GM18508 (cell line): ENCODE results near the gene DAPK1.

ENCODE experiments used
- ATAC-seq: cut with Tn5 transposase; IDR thresholded peaks from one replicate; pipeline ENCODE4 v1.9.1; 2021; ENCODE audit warnings: moderate number of reproducible peaks; ENCODE audit not compliant: insufficient read depth, unreplicated experiment

Gene DAPK1

DNA sequence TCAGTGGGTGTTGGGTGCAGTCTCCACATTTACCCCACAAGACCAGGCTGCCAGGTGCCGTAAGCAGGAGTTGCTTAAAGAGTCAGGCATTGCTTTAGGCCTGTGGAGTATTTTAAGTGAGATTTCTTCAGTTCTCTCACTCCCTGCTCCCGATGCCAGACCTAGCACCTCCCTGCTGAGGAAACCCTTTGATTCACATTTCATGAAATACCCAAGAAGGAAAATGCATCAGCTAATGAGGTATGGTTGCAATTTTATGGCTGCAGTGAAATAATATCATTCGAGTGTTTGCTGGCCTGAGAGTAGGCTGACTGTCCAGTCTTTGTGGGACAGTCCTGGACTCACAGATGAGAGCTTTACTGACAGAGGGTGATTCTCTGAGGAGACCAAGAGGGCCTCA is 160.8 kb downstream of the DAPK1 start:
- no peak for ATAC-seq

DNA sequence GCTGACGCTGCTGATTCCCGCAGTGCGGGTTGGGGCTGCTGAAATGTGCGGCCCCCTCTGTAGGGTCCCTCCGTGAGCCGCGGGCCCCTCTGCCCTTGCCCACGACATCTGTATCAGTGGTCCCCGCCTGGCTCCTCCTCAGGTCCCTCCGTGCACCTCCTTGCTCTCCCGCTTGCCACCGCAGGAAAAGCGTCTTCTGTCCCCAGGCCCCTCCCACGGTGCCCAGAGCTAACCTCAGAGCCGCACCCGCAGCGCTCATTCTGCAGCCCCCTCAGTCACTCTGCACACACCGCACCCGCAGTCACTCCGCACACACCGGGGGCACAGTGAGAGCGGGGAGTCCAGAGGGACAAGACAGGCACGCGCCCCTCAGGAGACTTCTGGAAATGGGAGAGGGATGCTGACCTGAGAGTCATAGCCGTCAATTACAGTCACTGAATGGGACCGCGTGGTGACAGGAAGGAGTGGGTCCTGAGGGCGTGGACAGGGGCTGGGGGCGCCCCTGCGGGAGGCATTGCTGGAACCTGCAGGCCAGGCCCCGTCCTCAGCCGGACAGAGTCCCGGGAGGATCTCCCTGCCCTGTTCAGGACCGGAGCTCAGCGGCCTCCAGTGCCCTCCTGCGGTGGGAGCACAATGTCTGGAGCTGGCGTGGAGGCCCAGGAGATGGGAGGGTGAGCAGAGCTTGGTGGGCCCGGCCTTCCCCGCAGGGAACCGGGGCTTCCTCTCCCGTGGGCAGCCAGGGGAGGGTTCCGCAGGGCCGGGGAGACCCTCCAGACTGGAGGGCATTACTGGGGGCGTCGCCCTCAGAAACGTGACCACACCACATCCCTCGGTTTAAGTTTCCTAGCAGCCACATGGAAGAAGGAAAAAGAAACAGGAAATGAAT is 162.1 kb downstream of the DAPK1 start:
- no peak for ATAC-seq

DNA sequence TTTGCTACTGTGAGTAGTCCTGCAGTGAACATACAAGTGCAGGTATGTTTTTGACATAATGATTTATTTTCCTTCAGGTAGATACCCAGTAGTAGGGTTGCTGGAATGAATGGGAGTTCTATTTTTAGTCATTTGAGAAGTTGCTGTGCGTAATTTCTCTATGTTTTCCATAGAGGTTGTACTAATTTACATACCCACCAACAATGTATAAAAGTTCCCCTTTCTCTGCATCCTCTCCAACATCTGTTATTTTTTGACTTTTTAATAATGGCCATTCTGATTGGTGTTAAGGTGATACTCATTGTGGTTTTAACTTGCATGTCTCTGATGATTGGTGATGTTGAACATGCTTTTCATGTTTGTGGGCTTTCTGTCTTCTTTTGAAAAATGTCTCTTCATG is 163.6 kb downstream of the DAPK1 start:
- ATAC-seq = no peak

DNA sequence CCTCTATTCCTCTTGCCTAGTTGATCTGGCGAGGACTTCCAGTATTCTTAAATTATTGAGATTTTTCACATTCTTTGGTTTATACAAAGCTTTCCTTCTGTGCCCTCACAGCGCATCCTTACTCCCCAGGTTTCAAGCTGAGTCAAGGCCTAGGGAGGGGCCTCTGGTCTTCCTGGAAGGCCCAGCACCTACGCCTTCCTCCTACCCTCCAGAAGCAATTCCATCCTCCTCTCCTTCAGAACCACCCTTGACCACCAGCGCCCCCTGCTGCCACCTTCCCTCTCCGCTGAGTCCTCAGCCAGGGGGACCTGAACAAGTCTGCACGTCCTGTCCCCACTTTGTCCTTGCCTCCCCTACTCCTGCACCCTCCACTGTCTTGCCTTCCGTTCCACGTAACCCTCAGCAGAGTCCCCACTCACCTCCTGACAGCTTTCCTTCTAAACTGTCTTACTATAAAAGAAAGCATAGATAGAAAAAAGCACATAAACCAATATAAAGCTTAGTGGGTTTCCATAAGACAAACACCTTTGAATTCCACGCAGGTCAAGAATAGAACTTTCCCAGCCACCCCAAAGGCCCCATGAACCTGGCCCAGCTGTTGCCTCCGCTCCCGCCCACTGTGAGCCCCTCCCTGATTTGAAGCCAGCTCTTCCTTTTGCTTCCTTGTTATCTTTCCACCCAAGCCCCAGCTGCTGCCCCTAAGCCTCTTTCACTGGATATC is 165.3 kb downstream of the DAPK1 start:
- no peak for ATAC-seq

DNA sequence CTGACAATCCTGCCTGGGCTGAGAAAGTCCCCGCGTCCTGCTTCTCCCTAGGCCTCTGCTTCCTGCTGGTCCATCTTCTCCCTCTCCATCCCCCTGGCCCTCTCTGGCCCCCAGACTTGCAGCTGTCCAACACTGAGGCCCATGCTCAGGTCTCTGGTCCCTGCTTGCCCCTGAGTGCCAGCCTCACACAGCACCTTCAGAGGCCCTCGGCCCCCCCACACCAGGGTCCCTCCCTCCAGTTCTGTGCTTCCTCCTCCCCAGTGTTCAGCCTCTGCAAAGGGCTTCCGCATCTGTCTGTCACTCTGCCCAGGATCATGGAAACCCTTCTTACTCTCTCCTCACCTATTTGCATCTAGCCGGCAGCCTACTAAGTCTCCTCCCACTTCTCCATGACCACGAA is 165.9 kb downstream of the DAPK1 start:
- ATAC-seq = no peak

DNA sequence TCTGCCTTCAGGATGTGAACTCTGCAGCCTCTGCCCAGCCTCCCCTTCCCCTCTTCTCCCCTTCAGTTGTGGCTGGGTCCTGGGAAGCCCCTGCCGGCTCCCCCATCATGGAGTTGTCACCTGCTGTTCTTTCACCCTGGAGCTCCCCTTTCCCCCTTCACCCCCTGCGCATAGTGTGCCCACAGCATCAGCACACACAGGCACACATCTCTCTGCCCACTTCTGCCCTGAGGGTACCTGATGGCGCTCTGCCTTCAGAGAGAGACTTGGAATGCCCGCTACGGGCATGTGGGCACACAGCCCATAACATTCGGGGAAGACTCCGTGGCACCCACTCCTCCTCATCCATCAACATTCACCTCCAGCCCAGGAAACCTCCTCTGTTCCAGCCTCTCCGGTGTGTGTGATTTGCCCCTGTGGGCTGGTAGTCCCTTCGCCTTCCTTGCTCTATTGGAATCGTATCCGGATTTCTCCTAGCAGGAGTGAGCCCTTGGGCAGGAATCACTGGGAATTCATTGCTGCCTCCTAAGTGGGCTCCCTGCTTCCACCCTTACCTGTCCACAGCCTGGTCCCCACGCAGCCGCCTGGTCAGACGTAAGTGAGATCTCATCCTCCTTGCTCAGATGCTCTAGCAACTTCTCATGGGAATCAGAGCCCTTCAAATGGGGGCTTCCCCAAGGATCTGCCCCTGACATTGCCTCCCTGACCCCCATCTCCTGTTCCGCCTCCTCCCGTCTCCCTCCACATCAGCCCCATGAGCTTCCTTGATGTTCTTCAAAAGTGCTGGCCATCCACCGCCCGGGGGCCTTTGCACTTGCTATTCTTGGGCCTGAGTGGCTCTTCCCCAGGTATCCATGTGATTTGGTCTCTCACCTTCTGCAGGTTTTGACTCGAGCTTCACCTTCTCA is 166.7 kb downstream of the DAPK1 start:
- ATAC-seq = no peak

DNA sequence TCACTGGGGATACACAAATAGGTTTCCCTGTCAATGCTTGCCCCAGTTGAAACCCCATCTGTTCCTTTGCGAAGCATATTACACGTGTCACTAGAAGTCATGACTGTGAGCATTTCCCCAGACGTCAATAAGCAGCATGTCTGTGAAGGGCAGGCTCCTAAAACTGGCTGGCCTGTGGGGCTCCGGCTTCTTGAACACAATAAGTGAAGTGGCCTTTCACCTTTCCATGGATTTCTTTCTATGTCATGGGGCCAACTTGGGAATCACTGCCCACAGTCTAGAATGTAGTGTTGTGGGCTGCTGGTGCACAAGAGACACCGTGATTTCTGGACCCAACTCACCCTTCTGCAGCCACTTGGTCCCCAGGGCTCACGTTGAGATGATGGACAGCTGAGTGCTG is 167.8 kb downstream of the DAPK1 start:
- no peak for ATAC-seq

DNA sequence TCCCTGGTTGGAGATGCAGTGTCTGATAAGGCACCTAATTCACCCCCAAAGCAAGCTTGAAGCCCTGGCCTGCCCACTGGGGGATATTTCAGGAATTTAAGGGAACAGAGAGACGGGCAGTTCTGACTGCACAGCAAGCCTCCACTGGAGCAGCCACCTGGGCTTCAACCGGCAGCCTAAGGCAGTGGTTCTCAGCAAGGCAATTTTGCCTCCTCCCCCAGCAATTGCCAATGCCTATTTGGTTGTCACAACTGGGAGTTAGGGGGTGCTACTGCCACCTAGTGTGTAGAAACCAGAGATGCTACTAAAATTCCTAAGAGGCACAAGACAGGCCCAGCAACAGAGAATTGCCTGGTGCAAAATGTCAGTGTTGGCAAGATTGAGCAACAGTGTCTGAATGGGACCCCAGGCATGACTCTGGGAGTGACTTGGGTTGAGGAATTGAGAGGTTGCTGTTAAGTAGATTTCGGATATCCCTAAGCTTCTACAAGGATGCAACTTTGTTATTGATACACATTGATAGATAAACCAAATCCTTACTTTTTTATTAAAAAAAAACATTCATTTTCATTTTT is 169.6 kb downstream of the DAPK1 start:
- no peak for ATAC-seq

DNA sequence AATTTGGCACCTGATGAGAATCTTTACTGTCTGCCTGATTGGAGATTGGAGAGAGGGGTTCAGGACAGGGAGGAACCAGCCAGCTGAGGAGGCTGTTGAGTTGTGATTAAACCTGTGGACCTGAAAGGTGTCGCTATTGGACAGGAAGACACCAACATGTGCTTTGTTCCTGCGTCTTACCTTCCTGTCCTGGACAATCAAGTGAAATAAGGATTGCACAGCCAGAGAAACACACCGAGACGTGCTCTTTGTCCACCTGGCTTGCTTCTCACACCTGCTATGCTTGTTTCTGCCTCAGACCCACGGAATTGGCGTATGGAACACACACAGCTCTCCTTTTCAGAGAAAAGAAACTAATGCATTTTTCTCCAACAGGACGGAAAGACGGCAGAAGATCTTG is 170.6 kb downstream of the DAPK1 start:
- no peak for ATAC-seq

DNA sequence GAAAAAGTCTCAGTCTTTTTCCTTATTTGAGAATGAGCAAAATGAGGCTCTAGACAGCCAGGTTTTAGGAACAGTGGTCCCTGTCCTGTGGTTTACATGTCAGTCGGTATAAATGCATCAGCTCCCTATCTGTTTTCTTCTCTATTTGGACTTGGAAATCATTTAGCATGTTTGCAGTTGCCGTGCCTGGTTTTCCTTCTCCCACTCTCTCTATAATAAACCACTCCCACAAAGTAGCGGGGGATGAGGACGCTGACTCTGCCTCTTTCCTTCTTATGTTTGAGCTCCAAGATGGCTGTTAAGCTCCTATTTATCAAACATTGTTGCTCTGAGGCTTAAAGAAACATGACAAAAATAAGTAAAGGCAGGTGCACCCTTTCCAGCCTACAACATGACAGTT is 171.1 kb downstream of the DAPK1 start:
- ATAC-seq = no peak

DNA sequence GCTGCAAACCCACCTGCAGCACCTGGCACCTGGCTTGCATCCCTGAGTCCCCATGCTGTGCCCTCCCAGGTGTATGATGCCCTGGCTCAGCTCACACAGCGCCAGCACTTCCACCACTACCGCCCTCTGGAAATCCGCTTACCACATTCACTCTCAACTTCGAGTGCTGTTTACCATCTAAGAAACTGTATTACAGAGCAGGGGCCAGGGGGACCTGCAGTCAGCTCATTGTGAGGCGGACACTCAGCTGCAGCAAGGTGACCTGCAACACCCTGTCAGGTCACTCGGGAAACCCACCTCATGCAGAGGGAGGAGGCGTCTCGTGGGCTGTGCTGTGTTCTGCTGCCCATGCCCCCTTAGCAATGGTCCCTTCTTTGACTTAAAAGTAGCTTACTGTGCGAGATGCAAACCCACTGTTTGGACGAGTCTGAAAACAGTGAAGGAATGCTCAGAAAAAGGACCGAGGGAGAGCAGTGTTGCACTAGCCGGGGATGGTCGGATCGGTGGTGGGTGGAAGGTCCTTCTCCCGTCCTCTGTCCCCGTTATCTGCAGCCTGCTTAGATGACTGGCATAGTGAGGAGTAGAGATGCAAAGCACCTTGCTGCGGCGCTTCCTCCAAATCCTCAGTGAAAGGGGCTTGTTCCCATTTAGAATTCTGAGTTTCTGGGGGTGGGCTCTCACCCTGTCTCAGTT is 173.1 kb downstream of the DAPK1 start:
- ATAC-seq = no peak

DNA sequence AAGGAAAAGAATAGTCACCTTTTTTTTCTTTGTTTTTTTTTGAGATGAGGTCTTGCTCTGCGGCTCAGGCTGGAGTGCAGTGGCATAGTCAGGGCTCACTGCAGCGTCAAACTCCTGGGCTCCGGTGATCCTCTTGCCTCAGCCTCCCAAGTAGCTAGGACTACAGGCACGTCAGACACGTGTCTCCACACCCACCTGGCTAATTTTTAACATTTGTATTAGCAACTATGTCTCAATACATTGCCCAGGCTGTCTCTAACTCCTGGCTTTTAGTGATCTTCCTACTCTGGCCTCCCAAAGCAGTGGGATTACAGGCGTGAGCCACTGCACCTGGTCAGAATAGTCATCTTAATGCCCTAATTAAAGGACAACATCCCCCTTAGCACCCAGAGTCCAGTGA is 173.8 kb downstream of the DAPK1 start:
- ATAC-seq = no peak

DNA sequence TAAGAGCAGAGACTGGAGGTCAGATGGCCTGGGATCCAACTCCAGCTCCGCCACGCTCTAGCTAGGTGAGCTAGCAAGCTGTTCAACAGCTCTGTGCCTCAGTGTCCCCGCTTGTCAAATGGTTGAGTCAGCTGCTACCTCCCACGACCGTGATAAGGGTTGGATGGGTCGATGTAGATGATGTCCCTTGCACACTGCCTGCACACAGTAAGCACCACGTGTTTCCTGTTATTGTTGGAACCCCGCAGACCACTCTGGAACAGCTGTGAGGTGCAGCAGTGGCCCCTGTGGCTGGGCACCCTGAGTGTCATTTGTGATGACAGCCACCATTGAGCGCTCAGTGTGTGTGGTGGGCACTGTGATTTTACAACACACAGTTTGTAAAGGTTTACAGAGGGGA is 174.3 kb downstream of the DAPK1 start:
- no peak for ATAC-seq

DNA sequence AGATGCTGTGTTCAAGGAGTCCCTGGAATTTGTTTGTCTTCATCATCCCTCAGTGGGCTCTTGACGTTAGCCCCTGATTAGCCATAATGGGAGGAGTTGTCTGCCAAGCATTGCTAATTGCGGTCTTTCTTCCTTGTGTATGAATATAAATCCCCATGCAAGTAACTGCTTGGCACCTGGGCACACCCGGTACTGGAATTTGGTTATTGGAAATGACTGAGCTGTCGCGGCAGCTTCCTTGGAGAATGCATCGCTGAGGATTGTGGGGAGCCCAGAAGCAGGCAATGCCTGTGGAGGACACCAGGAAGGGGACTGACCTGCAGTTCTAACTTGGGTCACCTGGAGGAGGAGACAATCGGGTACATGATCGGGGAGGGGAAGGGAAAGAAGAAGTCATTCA is 174.9 kb downstream of the DAPK1 start:
- ATAC-seq = no peak

DNA sequence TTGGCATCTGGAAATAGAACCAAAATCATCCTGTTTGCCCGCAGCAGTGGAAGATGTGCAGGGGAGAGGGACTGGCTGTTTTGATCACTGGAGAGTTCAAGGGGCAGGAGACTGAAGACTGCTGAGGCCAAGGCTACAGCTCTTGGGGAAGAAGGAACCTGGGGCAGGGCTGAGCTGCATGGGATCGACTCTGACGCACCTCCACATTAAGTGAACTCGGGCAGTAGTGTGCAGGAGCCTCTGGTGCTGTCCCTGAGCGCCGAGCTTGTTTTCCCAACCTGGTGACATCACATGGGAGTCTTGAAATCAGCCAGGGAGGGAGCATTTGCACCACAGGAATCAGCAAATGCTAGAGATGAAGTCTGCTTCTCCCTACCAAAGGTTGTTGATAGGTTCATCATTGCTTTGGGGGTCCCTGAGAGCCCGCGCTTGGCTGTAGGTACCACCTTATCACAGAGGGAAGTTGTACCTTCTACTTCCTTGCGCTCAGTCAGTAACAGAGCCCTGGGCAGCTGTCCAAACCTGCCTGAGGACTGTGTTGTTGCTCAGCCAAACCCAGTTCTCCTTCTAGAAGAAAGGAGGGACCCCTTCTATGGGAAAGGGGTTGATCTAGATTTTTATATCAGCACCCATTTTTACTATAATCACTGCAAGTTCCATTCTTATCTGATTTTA is 175.9 kb downstream of the DAPK1 start:
- ATAC-seq = no peak

DNA sequence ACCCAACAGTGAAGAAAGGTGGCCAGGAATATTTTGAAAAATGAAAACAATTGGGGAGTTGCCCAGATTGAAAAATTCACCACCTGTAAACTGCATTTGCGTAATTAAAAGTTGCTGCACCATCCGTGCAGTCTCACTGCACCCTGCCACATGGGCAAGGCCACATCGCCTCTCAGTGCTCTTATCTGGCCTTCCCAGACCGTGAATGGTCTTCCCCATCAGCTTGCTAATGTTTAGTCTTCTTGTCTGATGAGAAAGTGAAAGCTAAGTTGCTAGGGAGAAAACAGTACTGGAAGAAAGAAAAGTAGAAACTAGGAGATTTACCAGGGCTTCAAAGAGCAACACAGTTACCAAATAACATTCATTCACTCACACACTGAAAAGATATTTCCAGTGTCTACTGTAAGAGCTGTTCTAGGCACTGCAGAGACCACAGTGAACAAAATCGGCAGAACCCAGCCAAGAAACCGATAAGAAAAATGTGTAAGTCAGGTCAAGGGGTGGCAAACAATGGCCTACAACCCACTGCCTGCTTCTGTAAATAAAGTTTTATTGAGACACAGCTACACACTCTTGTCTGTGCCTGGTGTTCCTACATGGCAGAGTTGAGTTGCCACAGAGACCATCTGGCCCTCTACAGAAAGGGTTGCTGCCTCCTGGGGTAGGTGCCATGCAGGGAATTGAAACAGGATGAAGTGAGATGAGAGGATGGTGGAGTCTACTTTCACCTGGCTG is 177.1 kb downstream of the DAPK1 start:
- no peak for ATAC-seq

DNA sequence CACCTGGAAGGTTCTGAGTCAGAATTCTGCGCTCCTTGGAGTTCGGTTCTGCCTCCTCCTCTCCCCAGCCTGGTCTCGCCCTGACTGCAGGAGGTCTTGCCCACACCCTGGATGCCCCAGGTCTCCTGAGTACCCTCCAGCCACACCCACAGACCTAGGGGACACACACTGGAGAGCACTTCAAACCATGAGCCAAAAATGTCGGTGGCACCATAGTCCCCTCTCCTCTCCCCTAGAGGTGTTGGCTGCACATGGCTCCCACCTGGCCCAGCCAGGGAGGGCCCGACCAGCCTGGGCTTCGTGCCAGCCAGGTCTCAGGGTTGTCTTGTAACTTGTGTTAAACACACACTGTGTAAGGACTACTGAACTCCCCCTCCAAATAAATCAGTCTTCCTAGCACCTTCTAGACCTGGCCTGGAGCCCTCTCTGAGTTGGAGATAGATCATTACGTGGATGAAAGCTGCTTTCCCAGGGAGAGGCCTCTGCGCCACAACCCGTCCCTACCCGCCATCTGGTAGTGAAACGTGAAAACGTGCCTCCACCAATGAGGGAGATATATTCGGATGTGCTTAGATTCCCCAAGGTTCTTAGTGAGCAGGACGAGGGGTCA is 178.3 kb downstream of the DAPK1 start:
- no peak for ATAC-seq
